Naive B cell (primary cell): ENCODE measurements around the gene FCER2. TPM values are rescaled to one million over a fixed set of nuclear protein-coding genes. Genes with fewer than 3 reads are reported as not detected.
"Not testable (repeated sequence)": the region's sequence is repeated elsewhere in the genome, so short reads cannot be mapped to it uniquely, and the experiment has no call there.

Experiments
- ATAC-seq, 2 donors: fragments of 150-1000 bp; cut with Tn5 transposase; 2 replicates each; pipeline ENCODE4 v1.10.0; 2021; ENCODE audit warnings: low read depth in 2 of 2, mild to moderate bottlenecking in 2 of 2, moderate library complexity in 2 of 2
- DNase-seq: peaks from one replicate; pipeline ENCODE4 v3.0.0; 2022
- H3K27ac Mint-ChIP-seq, 6 donors: one replicate each; pipeline ENCODE4 v1.8.0; 2020 to 2022; ENCODE audit warnings: mild to moderate bottlenecking in 6 of 6, mixed read lengths in 6 of 6, moderate library complexity in 5 of 6, inconsistent platforms in 2 of 6
- H3K27me3 Mint-ChIP-seq, 3 donors: one replicate each; pipeline ENCODE4 v1.8.0; 2021 to 2022; ENCODE audit warnings: mixed read lengths in 3 of 3, mild to moderate bottlenecking in 1 of 3
- H3K36me3 Mint-ChIP-seq, 2 donors: one replicate each; pipeline ENCODE4 v1.8.0; 2020 to 2022; ENCODE audit warnings: mixed read lengths in 2 of 2, inconsistent platforms in 1 of 2, mild to moderate bottlenecking in 1 of 2
- H3K4me1 Mint-ChIP-seq, 3 donors: one replicate each; pipeline ENCODE4 v1.8.0; 2020 to 2022; ENCODE audit warnings: mixed read lengths in 3 of 3, inconsistent platforms in 1 of 3, mild to moderate bottlenecking in 1 of 3, moderate library complexity in 1 of 3
- H3K4me3 Mint-ChIP-seq, 8 donors: one replicate each; pipeline ENCODE4 v1.8.0; 2020 to 2022; ENCODE audit warnings: mild to moderate bottlenecking in 8 of 8, mixed read lengths in 8 of 8, moderate library complexity in 8 of 8, inconsistent platforms in 2 of 8
- H3K9me3 Mint-ChIP-seq, 7 donors: one replicate each; pipeline ENCODE4 v1.8.0; 2020 to 2022; ENCODE audit warnings: mixed read lengths in 7 of 7, mild to moderate bottlenecking in 5 of 7, inconsistent platforms in 2 of 7, moderate library complexity in 1 of 7
- polyA plus RNA-seq, 6 donors: library from polyadenylated mRNA; unstranded; fragments of 300-500 nt; fragmentation: Illumina TruSeq; gene quantifications; one replicate each; pipeline ENCODE4 v1.2.3, GENCODE V29; 2021; ENCODE audit warnings: low read depth in 6 of 6

FCER2 gene, protein sequence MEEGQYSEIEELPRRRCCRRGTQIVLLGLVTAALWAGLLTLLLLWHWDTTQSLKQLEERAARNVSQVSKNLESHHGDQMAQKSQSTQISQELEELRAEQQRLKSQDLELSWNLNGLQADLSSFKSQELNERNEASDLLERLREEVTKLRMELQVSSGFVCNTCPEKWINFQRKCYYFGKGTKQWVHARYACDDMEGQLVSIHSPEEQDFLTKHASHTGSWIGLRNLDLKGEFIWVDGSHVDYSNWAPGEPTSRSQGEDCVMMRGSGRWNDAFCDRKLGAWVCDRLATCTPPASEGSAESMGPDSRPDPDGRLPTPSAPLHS
- 100 to 1,000 TPM; 613 to 938 (median 691) TPM for polyA plus RNA-seq

DNA sequence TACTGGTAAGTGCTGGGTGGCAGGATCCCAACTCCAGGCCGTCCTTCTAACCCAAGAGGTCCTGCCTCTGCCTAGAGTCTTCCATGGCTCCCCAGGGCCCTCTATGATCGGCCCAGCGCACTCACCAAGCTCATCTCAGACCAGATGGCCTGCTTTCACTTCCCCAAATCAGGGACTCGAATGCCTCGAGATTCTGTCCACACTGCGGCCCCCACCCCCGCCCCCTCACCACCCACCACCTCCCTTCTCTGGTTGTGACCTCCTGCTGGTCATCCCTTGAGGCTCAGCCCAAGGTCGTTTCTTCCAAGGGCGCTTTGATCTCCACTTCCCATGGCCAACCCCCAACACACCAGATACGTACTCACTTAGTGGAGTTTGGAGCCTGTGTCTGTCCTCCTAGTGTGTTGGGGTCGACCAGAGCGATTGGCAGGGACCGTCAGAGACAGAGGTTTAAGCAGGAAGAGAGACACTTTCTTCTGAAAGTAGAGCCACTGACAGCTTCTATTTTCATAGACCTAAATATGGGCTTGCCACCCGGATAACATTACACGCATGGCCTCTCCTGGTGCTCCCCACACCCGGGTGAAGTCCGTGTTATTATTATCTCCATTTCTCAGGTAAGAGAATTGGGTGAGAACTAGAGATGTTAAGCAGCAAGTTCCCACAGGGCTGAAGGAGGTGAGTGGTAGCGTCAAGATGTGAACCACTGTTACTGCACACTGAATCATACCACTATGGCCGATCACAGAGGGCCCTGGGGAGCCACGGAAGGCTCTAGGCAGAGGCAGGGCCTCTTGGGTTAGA, at the start of gene FCER2:
Gene FCER2, minus strand, starts transcription at position 478 of the 804 bp plus-strand sequence. CDS start 2,371 bp downstream, outside the sequence.
- Mint-ChIP-seq H3K9me3 (peaks cover 0 to 1% (median 0%) of the 10 kb centered on the region in 7 donors), H3K4me3 (peak within 1 kb of the TSS in 7 of 8 donors; percentile 81 to 98 (median 94)), H3K4me1 (peaks cover 0 to 98% (median 87%) of the 10 kb centered on the region in 3 donors), H3K27me3 (no peaks in the 10 kb centered on the region), H3K36me3 (peaks cover 7 to 16% of the 10 kb centered on the region in 2 donors), H3K27ac (peak within 1 kb of the TSS; percentile 99 to 100 (median 99))
- DNase-seq (peak; percentile 85), ATAC-seq (peak; percentile 65)

DNA sequence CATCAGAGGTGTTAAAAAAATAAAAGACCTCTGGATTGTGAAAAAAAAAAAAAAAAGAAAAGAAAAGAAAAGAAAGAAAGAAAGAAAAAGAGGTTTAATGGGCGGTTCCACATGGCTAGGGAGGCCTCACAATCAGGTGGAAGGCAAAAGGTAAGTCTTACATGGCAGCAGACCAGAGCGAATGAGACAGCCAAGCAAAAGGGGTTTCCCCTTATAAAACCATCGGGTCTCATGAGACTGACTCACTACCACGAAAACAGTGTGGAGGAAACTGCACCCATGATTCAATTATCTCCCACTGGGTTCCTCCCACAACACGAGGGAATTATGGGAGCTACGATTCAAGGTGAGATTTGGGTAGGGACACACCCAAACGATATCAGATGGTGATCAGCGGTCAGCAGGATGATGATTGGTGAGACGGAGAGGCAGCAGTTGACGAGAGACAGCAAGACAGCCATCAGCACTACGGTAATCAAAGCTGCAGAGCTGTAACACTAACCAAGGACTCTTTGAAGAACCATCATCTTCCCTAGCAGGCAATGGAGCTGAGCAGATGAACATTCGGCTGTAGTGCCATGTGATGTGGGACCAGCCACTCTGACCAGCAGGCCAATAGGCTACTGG, 49.3 kb upstream of the FCER2 start:
- peaks cover 43 to 62% (median 52%) of the 10 kb centered on the region in 3 donors for H3K4me1 Mint-ChIP-seq
- H3K36me3 Mint-ChIP-seq, result peaks cover 4 to 44% of the 10 kb centered on the region in 2 donors
- peak; percentile 82 for DNase-seq
- H3K27ac Mint-ChIP-seq, result peak overlapping the region; percentile 31 to 99 (median 98)
- peak overlapping the region; percentile 5 to 71 (median 50) for H3K4me3 Mint-ChIP-seq
- H3K27me3 Mint-ChIP-seq, result peaks cover 8 to 14% (median 14%) of the 10 kb centered on the region in 3 donors
- peak; percentile 96 to 98 for ATAC-seq
- peaks cover 11 to 45% (median 24%) of the 10 kb centered on the region in 7 donors for H3K9me3 Mint-ChIP-seq

DNA sequence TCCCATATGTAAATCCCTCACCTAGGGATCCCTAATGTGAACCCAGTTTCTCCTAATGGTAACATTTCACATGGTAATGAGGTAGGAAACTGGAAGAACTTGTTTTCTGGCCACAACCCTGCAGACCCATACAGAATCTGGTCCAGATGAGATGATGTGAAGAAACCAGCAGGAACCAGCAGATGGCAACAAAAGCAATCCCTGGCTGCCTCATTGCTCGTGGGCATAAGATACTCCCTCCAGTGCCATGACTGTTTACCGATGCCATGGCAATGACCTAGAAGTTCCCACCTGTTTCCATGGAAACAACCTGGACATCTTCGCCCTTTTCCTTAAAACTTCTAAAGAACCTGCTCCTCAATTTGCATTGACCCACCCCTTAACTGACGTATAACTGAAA, 46.8 kb upstream of the FCER2 start:
- Mint-ChIP-seq H3K27me3 (peaks cover 8 to 14% (median 14%) of the 10 kb centered on the region in 3 donors), H3K4me1 (peaks cover 59 to 73% (median 59%) of the 10 kb centered on the region in 3 donors), H3K9me3 (peaks cover 1 to 26% (median 11%) of the 10 kb centered on the region in 7 donors), H3K4me3 (no peak overlapping the region), H3K27ac (peak overlapping the region in 3 of 6 donors; percentile 38 to 70 (median 51)), H3K36me3 (peaks cover 0 to 23% of the 10 kb centered on the region in 2 donors)
- DNase-seq (peak; percentile 18), ATAC-seq (peak in 1 of 2 donors; percentile 15)

DNA sequence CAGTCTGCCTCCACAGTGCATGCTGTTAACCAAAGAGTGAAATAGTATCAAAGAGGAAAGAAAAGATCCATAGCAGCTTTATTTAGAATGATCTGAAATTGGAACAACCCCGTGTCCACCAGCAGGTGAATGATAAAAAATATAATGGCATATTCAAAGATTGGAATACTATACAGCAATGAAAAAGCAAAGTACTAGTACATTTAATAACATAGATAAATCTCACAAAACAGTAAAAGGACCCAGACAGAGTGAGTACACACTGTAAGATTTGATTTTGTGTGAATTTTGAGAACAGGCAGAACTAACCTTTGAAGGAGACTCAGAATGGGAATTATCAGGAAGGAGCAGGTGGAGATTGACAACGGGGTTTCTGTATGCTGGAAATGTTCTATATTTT, 46.2 kb upstream of the FCER2 start:
- H3K36me3 Mint-ChIP-seq, result peaks cover 0 to 23% of the 10 kb centered on the region in 2 donors

DNA sequence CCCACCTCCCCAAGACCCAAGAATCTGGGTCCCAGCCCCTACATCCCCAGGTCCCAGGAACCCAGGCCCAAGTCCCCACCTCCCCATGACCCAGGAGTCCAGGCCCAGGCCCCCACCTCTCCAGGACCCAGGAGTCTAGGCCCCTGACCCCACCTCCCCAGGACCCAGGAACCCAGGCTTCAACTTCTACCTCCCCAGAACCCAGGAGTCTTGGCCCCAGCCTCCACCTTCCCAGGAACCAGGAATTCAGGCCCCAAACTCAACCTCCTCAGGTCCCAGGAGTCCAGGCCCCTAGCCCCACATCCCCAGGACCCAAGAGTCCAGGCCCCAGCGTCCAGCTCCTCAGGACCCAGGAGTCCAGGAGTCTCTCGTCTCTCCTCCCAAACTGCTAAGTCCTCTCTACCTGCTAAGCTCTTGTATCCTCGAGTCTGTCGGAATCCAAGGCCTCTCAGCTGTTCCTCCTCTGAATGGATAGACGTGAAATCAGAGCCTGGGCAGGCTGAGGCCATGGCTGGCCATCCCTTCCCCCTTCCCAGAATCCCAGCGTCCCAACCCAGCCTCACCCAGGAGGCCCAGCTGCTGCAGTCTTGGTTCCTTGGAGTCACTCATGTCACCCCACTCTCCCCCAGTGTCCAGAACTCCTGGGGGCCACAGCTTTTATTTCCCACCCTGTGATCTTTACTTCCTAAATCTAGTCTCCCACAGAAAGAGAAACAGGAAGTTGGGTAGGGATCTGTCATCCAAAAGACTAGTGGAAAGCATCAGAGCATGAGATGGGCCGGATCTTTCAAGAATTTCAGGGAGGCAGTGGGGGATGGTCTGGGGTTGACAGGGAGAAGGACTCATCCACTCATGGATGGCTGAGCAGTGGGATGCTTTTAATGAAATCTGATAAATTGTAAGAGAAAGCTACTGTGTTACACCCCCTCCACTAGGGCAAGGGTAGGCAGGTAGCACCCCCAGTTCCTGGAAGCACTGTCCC, 45.3 kb upstream of the FCER2 start, which contains the start of gene CD209:
Gene CD209, minus strand, starts transcription at position 632 of the 982 bp plus-strand sequence. Its CDS starts 23 bp downstream, at position 609.
- ATAC-seq, result no peak
- Mint-ChIP-seq H3K4me3 (peak within 1 kb of the TSS in 3 of 8 donors; percentile 6 to 47 (median 12)), H3K9me3 (peaks cover 1 to 18% (median 8%) of the 10 kb centered on the region in 7 donors), H3K27ac (peak within 1 kb of the TSS; percentile 39 to 95 (median 79)), H3K36me3 (peaks cover 0 to 23% of the 10 kb centered on the region in 2 donors), H3K27me3 (peaks cover 8 to 14% (median 14%) of the 10 kb centered on the region in 3 donors), H3K4me1 (peaks cover 65 to 74% (median 65%) of the 10 kb centered on the region in 3 donors)
- no peak for DNase-seq

More for the DNA sequence above, 46.2 kb upstream of the FCER2 start:
- DNase-seq (no peak), ATAC-seq (no peak)
- Mint-ChIP-seq H3K4me3 (peak overlapping the region in 1 of 8 donors; percentile 12), H3K9me3 (peaks cover 1 to 21% (median 10%) of the 10 kb centered on the region in 7 donors), H3K4me1 (peaks cover 61 to 74% (median 62%) of the 10 kb centered on the region in 3 donors), H3K27ac (peak overlapping the region in 3 of 6 donors; percentile 63 to 84 (median 69)), H3K27me3 (peaks cover 8 to 14% (median 14%) of the 10 kb centered on the region in 3 donors)

DNA sequence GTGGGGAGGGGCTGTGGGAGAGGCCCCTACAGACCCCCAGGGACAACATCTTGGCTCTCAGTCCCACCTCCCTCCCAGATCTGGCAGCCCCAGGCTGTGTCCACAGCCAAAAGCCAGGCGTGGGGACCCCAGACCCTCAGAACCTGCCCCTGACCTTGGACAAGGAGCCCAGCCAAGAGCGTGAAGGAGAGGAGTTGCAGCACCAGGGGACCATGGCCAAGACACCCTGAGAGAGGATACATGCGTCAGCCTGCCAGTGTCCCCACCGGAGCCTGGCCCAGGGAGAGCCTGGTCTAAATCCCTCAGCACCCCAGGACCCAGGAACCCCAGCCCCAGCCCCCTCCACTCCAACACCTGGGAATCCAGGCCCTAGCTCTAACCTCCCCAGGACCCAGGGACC, 44.4 kb upstream of the FCER2 start:
- H3K9me3 Mint-ChIP-seq, result peaks cover 1 to 15% (median 6%) of the 10 kb centered on the region in 7 donors
- DNase-seq, H3K4me3 Mint-ChIP-seq, H3K27ac Mint-ChIP-seq, ATAC-seq: not testable (repeated sequence)
- peaks cover 61 to 65% (median 62%) of the 10 kb centered on the region in 3 donors for H3K4me1 Mint-ChIP-seq
- peaks cover 0 to 20% of the 10 kb centered on the region in 2 donors for H3K36me3 Mint-ChIP-seq
- peaks cover 8 to 14% (median 14%) of the 10 kb centered on the region in 3 donors for H3K27me3 Mint-ChIP-seq

DNA sequence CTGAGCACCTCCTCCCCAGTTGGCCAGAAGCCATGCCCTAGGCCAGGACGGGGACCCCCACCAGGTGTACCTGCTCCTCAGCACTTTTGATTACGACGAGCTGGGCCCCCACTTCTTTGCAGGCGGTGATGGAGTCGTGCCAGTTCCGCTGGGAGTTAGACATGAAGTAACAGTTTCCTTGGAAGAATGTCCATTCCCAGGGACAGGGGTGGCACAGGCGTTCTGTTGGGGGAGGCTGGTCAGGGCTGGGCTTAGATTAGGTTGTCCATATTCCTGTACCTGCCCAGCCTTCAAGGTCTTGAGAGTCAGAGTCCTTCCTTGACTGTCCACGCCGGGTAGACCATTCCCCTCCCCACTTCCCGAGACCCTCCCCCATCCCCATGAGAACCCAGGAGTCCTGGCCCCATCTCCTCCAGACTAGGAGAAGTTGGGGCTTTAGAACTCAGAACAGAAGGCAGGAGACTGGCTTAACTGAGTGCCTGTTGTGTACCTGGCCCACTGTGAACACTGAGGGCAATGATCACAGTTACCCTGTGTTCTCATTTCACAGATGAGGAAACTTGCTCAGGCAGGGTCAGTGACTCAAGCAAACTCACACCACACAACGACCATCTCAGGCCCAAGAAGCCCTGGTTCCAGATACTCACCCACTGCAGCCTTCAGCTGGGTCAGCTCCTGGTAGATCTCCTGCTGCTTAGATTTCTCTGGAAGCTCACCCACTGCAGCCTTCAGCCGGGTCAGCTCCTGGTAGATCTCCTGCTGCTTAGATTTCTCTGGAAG, 43.1 kb upstream of the FCER2 start:
- Mint-ChIP-seq H3K4me1 (peaks cover 53 to 60% (median 58%) of the 10 kb centered on the region in 3 donors), H3K36me3 (peaks cover 0 to 9% of the 10 kb centered on the region in 2 donors), H3K9me3 (peaks cover 0 to 8% (median 2%) of the 10 kb centered on the region in 7 donors), H3K27me3 (peaks cover 15 to 23% (median 21%) of the 10 kb centered on the region in 3 donors), H3K27ac (peak overlapping the region in 1 of 6 donors; percentile 71), H3K4me3 (peak overlapping the region in 4 of 8 donors; percentile 27 to 80 (median 54))
- DNase-seq, result no peak
- ATAC-seq, result no peak

DNA sequence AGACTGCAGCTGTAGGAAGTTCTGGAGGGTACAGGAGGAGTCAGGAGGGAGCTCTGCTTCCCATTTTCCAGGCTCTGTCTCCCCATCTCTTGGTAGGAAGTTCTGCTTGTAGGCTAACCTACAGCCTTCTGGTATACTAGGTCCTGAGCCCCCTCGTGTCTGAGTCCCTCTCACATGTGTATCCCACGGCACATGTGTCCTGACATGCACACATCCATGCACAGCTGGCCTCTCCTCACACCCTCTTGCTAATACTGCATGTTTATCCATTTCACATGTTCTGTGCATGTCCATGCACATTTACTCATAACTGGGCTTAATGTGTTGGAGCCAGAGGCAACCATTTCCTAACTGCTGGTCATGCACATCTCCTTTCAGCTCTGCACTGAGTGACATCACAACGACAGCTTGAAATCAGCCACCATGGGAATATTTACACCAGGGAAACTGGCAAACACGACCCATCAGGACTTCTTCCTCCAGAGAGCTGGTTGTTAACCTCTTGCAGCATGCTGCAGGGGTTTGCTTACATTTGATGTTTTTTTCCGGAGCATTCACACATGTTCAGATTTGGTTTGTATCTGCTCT, 42.4 kb upstream of the FCER2 start:
- Mint-ChIP-seq H3K36me3 (peaks cover 0 to 7% of the 10 kb centered on the region in 2 donors), H3K4me3 (peak overlapping the region in 1 of 8 donors; percentile 77), H3K27me3 (peaks cover 15 to 23% (median 21%) of the 10 kb centered on the region in 3 donors), H3K9me3 (peaks cover 0 to 8% (median 1%) of the 10 kb centered on the region in 7 donors), H3K27ac (peak overlapping the region in 3 of 6 donors; percentile 42 to 92 (median 71)), H3K4me1 (peaks cover 53 to 61% (median 56%) of the 10 kb centered on the region in 3 donors)
- ATAC-seq (peak in 1 of 2 donors; percentile 35), DNase-seq (no peak)

DNA sequence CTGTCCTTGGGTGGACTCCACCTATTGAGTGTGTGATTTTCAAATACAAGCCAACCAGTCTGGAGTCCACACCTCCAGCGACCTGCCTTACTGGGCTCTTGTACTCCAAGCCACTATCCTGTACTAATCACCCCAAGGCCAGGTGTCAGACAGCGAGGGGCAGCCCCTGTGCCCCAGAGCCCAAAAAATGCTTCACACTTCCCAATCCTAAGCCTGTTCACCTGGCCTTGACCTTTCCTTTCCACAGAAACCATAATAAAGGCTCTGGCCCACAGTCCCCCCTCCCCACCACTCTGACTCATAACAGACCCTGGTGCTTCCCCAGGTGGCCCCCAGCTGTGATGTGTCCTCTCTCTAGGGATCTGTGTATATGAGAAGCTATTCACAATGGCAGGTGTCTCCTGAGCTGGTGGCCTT, 41.5 kb upstream of the FCER2 start:
- Mint-ChIP-seq H3K9me3 (peaks cover 0 to 8% (median 1%) of the 10 kb centered on the region in 7 donors), H3K27ac (peak overlapping the region in 3 of 6 donors; percentile 59 to 75 (median 65)), H3K36me3 (peaks cover 0 to 7% of the 10 kb centered on the region in 2 donors), H3K27me3 (peaks cover 15 to 26% (median 23%) of the 10 kb centered on the region in 3 donors), H3K4me3 (peak overlapping the region in 2 of 8 donors; percentile 26 to 44), H3K4me1 (peaks cover 53 to 69% (median 53%) of the 10 kb centered on the region in 3 donors)
- no peak for DNase-seq
- ATAC-seq, result peak; percentile 69 to 80

DNA sequence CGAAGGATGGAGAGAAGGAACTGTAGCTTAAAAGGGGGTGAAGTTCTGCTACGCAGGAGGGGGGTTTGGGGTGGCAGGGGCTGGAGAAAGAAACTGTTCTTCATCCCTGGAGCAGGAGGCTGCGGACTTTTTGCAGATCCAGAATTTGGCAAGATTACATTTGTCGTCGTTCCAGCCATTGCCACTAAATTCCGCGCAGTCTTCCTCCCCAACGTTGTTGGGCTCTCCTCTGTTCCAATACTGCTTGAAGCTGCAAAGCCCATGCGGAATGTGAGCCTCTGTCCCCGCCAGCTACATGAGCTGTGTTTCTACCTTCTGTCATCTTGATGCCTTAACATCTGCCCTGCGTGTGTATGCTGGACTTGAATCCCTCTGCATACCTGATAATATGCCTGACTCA, 41.1 kb upstream of the FCER2 start:
- H3K4me3 Mint-ChIP-seq, result peak overlapping the region in 1 of 8 donors; percentile 26
- H3K27ac Mint-ChIP-seq, result peak overlapping the region in 5 of 6 donors; percentile 32 to 75 (median 47)
- no peak for ATAC-seq
- peaks cover 51 to 65% (median 51%) of the 10 kb centered on the region in 3 donors for H3K4me1 Mint-ChIP-seq
- H3K9me3 Mint-ChIP-seq, result peaks cover 0 to 5% (median 1%) of the 10 kb centered on the region in 7 donors
- peaks cover 0 to 4% of the 10 kb centered on the region in 2 donors for H3K36me3 Mint-ChIP-seq
- no peak for DNase-seq
- peaks cover 14 to 23% (median 20%) of the 10 kb centered on the region in 3 donors for H3K27me3 Mint-ChIP-seq
